T-helper 1 cell treated with Interleukin-12 subunit alpha and Interleukin-12 subunit beta and Interleukin-4 antibody, amounts not matched to agents 30 ng/mL and 1 ng/mL, for 36 hours (primary cell): ENCODE results near the gene UBTD2. TPM values are rescaled to one million over a fixed set of nuclear protein-coding genes. Genes with fewer than 3 reads are reported as not detected.
"Not testable (repeated sequence)": the region's sequence is repeated elsewhere in the genome, so short reads cannot be mapped to it uniquely, and the experiment has no call there.

Source experiments
- intact Hi-C: fragments of 100-400 bp; cut with micrococcal nuclease; formaldehyde crosslinking; loops from one replicate; pipeline ENCODE4 v1.15.1; 2024
- total RNA-seq: library from RNA; stranded (reverse); gene quantifications from 2 replicates; pipeline ENCODE4 v1.2.3, GENCODE V29; 2022

UBTD2 gene
- total RNA-seq, 1 donor from 2014 or later = 6.4 TPM

DNA sequence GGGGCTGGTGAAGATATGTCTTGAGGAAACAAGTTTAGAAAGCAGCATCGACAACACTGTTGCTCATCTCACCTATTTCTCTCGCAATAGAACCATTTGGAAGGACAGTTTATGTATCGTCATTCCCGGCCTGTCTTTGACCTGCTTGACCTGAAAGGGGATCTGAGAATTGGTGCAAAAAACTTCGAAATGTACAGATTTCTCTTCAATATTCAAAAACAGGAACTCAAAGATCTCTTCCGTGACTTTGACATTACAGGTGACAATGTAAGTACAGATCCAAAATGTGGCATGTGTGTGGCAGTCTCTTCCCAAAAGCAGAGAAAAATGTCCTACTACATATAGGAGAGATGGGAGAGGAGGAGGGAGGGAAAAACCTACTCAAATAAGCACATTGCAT, 83.1 kb downstream of the UBTD2 start:
- intact Hi-C loops = no loop called here

DNA sequence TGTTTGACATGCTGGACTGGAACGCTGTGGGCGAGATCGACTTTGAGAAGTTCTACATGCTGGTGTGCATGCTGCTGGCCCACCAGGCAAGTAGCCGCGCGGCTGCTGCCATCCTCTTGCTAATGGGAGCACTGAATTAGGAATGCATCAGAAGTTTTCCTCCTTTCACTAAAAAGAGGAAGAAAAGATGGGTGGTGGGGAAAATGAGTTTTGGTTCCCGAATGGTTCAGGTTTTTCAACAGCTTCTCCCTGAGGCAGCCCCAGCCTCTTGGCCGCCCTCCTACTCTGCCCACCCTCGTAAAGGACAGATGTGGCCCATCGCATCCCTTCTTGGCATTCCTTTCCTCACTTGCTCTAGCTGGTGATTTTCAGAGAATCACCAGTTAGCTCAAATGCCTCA, 84.1 kb downstream of the UBTD2 start:
- intact Hi-C loops = no loop called here

DNA sequence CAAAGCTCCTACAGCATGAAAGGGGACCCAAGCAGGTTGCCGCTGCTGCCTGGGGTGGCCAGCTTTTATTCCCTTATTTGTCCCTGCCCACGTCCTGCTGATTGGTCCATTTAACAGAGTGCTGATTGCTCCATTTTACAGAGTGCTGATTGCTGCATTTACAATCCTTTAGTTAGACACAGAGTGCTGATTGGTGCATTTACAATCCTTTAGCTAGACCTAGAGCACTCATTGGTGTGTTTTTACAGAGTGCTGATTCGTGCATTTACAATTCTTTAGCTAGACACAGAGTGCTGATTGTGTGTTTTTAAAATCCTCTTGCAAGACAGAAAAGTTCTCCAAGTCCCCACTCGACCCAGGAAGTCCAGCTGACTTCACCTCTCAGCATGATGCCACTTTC, 85.8 kb downstream of the UBTD2 start:
- intact Hi-C loops = not testable (repeated sequence)

DNA sequence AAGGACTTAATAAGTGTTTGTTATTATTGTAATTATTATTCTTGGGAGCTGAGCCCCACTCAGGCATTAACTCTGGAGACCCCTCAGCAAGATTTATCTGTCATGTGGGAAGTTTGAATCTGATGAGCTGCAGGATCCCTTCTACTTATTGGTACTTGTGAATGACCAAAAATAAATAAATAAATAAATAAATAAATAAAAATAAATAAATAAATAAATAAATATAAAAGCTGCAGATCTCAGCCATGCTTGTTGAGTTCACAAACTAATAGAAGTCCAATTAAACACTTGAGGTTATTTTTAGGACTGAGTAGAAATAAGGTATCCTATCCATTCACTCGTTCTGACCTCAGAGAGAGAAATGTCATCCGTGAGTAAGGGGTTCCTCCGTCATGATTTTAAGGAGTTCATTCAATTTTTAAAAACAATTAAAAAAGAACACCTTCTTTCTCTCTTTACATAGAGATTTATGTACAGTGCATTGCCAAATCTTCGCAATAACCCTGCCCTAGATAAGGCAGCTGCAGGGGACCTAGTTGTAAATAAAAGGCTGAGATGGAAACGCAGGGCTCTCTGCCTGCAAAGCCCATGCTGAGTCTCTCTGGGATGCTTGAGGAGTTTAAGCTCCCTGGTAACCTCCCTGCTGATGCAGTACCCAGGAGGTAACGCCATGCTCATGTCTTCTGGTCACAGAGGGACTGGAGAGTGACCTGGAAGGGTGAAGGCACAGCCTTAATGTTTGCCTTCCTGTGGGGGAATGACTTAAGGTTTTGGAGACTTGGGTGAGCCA, 88.4 kb downstream of the UBTD2 start:
- intact Hi-C loops = no loop called here

DNA sequence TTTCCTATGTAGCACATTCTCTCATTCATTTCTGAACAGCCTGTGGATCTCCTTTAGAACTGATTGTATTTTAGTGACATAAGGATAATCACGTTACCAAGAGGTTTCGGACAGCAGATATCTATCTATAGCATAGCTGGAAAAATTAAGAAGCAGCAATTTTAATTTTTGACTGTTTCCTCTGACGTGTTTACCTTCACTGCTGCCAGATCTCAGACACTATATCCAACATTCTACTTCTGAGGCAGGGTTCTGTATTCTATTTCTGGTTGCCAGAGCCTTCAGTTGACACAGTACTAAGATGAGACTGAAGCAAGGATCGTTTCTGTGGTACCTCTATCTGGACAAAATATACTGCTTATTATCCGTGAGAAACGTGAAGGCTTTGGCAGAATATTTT, 89.7 kb downstream of the UBTD2 start, which contains the start of gene EFCAB9:
Gene EFCAB9, plus strand, starts transcription at position 301 of the 400 bp plus-strand sequence. Its CDS starts 1 bp downstream, at position 302.
- intact Hi-C loops = no loop called here

DNA sequence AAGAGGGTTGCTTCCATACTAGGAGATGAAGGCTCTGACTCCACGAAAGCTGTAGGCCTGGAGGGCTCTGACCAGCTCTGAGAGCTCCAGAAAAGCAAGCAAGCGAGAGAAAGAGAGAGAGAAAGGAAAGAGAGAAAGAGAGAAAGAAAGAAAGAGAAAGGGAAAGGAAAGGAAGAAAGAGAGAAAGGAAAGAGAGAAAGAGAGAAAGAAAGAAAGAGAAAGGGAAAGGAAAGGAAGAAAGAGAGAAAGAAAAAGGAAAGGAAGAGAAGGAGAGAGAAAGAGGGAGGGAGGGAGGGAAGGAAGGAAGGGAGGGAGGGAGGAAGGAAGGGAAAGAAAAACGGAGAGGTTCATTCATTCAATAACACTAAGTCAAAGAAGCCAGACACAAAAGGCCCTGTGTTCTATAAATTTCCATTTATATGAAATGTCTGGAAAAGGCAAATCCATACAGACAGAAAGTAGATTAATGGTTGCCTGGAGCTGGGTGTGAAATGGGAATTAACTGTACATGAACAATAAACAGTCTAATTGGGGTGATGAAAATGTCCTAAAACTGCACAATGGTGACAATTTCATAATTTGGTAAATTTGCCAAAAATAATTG, 93.8 kb downstream of the UBTD2 start:
- intact Hi-C loops = loop anchor here (2.0 to 10.0 kb wide), 5 partner anchors 768 to 1857 kb away; partner anchors contain the start of genes CREBRF, NPM1, RPL26L1 and STC2

DNA sequence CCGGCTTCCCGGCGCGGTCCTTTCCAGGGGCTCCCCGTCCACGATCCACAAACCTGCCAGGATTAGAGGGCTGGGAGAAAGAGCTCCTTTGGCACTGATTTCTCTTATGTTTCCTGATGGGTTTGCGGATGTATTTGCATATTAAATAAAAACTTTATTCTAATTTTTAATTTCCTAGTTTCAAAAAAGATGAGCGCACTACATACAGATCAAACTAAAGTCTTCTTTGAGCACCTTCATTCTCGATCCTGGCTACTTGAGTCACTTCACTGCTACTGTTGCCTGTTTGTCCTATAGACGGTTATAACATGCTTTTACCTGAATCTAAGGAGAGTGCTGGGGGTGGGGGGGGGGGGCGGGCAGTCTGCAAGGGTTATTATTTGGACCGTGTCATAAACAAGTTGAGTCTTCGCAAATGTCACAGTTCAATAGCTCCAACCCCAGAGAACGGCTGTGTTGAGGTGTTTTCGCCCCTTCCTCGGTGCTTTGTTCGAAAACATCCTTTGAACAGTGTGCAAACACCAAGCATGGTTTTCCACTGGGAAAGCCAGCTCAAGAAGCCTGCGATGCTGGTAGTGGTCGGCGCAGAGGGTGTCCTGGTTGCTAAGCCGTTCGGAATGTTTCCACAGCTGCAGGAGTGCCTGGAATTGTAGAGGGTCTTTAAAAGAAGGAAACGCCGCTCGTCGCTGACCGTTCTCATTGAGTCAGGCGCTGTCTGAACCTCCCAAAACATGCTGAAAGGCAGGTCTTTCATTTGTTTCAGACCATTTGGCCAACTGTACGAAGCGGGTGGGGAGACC, 94.5 kb downstream of the UBTD2 start:
- intact Hi-C loops = loop anchor here (1.0 to 10.0 kb wide), 14 partner anchors 39 to 1857 kb away; partner anchors contain the start of genes CREBRF, FBXW11, NPM1 and RPL26L1

DNA sequence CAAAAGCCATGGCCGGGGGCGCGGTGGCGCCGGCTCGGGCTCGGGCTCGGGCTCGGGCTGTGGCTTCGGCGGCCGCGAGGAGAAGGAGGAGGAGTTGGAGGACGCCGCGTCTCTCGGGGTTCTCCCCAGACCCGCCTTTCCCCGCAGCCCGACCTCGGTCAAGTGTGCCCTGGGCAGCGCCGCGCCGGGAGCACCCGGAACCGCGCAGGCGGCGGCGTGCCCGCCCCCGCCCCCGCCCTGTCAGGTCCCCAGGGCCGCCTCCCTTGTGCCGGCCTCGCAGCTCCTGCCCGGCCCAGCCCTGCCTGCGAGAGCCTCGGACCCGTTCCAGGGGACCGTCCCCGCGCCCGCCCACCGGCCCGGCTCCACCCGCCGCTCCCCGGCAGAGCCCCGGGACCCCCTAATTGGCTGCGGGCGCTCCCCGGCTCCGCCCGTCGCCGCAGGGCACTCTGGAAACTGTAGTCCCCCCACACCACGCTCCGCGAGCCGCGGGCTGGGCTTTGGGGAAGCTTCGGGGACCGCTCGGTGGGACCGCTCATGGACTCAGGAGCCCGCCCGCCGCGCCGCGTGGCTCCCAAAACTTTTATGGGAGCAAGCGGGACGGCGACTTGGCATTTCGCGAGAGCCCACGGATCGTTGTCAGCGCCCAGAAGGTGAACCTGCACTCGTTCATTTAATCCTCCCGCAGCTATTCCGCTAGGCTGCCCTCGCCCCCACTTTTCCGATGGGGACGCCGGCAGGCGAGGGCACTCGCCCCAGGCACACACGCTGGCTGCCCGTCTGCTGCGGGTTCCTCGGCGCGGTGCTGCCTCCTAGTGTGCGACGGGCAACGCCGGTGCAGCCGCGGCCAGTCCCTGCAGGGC, 95.3 kb downstream of the UBTD2 start, which contains the start of gene STK10:
Gene STK10, minus strand, starts transcription at position 192 of the 860 bp plus-strand sequence. Its CDS starts 182 bp downstream, at position 10.
- intact Hi-C loops = loop anchor here (1.0 to 10.0 kb wide), 14 partner anchors 38 to 1856 kb away; partner anchors contain the start of genes CREBRF, FBXW11, NPM1 and RPL26L1

DNA sequence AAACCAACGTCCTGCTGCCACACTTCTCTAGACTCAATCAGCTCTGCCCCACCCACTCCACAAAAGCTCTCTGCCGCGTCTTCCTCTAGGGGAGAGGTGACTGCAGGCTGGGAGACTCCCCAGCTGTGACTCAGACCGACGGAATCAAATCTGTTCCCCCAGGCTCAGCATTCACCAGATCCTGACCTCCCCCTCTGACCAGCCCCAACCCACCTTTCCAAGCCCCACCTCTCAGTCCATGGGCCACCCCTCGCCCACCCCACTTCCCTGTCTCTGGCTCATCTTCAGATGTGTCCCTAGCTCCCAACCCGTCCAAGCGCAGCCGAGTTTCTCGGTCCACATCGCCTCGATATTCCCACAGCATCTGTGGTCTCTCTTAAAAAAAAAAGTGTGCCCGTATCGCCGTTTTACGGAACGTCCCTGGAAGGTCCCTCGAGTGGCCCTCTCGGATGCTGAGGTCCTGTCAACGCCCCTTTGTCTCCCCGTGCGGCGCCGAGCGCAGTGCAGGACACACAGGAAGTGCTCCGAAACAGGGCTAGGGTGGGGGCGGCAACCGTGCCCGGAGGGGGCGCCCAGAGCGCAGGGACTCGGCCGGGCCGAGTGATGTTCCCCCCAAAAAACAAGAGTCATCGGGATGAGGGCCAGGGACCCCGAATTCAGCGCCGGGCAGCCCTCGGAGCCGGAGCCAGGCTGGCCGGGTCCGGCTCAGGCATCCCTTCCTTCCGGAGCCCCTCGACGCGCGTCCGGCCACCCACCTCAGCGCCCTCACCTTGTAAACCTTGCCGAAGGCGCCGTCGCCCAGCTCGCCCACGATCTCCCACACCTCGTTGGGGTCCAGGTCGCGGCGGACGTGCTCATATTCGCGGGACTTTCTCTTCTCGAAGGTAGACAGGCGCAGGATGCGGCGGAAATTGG, 96.2 kb downstream of the UBTD2 start:
- intact Hi-C loops = loop anchor here (1.0 to 10.0 kb wide), 17 partner anchors 8 to 1855 kb away; partner anchors contain the start of genes CREBRF, FBXW11, NPM1 and RPL26L1

DNA sequence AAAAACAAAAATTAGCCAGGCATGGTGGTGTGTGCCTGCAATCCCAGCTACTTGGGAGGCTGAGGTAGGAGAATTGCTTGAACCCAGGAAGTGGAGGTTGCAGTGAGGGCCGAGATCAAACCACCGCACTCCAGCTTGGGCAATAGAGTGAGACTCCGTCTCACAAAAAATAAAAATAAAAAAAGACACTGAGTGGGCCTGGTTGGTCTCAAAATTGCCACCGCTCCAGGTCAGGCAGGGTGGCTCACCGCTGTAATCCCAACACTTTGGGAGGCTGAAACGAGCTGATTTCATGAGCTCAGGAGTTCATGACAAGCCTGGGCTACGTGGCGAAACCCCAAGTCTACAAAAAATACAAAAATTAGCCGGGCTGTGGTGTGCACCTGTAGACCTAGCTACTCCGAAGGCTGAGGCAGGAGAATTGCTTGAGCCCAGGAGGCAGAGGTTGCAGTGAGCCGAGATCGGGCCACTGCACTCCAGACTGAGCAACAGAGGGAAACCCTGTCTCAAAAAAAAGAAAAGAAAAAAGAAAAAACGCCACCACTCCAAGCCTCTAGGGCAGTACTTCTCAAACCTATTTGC, 97.4 kb downstream of the UBTD2 start:
- intact Hi-C loops = loop anchor here (2.0 to 10.0 kb wide), 4 partner anchors 511 to 1854 kb away; partner anchors contain the start of genes RPL26L1 and STC2

DNA sequence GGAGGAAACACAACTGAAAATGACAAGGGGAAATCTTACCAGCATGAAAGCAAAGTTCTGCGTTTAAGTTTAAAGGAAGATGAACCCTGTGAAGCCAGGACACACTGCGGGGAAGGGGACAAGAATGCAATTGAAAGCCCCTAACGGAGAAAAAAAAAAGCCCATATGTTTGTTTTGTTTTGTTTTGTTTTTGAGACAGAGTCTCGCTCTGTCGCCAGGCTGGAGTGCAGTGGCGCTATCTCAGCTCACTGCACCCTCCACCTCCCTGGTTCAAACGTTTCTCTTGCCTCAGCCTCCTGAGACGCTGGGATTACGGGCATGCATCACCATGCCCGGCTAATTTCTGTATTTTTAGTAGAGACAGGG, 98.5 kb downstream of the UBTD2 start:
- intact Hi-C loops = loop anchor here (5.0 to 10.0 kb wide), 3 partner anchors 772 to 1853 kb away; partner anchors contain the start of genes RPL26L1 and STC2

DNA sequence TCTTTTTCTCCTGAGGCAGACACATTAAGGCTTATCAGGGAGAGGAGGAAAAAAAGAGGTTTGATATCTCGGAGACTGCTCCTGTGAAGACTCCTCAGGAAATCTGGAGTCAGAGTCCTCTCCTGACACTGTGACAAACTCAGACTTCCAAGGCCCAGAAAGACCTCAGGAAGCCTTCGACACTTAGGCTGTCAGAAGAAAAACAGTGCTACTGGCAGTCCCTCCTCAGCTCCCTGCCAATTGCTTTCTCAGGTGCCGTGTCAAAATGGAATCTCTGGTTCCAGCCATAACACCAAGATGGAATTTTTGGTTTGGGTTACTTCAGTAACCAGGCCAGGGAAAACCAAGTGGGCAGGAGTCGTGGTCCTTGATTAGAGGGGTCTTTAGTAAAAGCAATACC, 99.7 kb downstream of the UBTD2 start:
- intact Hi-C loops = loop anchor here (10.0 kb wide), 1 partner anchor 1141 kb away; the partner anchor contains the start of gene STC2

DNA sequence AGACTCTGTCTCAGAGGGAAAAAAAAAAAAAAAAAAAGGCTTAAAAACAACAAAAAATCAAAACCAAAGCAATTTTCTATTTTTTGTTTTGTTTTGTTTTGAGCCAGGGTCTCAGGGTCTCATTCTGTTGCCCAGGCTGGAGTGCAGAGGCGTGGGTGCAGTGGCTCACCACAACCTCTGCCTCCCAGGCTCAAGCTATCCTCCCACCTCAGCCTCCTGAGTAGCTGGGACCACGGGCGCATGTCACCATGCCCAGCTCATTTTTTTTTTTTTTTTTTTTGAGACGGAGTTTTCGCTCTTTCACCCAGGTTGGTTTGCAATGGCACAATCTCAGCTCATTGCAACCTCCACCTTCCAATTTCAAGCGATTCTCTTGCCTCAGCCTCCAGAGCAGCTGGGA, 101.3 kb downstream of the UBTD2 start:
- intact Hi-C loops = loop anchor here (10.0 kb wide), 1 partner anchor 1143 kb away; the partner anchor contains the start of gene STC2

DNA sequence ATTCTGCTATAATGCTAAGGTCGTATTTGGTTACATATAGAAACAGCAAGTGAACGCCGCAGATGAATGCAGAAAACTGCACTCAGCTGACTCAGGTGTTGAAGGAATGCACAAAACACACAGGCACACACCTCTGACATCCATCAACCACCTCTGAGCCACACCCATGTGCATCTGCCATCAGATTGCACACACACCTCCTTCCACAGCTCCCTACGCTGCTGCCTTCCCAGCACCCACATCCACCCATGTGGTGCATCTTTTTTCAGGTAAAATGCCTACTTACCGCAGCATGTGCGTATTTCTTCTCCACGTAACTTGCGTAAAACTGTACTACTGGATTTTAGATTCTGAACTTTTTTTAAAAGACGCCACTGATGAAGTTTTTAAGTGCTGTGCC, 102.6 kb downstream of the UBTD2 start:
- intact Hi-C loops = loop anchor here (10.0 kb wide), 1 partner anchor 1144 kb away; the partner anchor contains the start of gene STC2

DNA sequence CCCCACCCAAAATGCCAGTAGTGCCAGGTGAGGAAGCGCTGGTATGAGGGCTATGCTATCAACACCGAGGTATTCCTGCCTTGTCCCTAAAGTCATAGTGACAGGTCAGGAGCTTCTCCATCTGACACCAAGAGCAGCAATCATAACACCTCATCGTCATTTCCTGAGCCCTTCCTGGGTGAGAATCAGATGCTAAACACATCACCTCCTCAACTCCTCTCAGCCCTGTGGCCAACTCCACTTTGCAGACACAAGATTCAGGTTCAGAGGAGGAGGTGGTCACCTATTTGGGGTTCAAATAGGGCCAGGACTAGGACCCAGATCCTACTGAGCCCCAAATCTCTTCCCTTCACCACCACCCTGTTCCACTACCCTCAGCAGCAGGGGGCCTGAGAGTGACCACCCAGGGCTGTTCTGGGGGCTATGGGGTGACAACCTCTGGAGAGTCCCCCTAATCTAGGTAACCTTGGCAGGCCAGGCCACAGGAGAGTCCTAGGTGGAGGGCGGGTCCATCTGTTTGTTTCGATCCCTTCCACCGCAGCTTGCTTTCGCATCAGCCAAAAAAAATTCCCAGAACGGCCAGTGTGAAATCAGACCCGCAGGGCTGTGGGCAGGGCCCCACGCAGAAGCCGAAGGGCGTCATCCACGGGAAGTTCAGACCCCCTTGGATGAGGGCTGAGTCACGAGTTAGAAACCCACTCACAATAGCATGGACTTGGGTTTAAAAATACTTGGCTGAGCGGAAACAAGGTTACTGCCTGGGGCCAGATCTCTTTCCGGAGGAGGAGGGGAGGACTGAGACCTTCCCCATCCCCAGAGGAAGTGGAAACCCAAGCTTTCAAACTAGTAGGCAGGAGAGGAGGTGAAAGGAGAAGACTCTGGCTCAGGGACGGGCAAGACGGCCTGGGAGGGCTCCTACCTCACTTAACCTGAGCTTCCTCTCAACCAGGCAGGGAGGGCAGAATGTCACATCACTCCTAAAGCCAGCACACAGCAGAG, 104.3 kb downstream of the UBTD2 start:
- intact Hi-C loops = loop anchor here (1.0 to 10.0 kb wide), 6 partner anchors 8 to 1904 kb away; partner anchors contain the start of genes ATP6V0E1, BNIP1 and CPEB4

DNA sequence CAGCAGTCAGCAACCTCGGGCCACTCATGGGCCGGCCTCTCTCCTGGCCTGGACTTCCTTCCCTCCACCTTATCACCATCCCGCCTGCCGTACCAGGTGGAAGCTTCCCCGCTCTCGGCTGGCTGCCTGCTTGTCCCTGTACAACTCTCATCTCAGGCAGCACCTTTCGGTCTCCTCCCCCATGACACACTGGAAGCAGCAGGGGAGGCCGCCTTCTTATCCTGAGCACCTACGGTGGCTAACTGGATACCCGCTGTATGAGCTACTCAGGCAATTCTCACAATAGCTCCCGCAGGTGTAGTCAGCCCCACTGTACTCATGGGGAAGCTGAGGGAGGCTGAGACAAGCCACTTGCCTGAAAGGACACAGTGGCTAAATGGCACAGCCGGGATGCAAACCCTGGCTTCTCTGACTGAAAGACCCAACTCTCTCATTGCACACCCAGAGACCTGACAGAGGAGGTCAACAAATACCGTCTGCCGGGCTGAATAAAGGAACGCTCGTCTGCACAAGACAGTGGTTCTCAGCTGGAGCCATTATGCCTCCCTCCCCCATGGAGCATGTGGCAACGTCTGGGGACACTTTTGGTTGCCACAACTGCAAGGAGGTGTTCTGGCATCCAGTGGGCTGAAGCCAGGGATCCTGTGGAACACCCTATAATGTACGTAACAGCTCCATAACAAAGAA, 105.1 kb downstream of the UBTD2 start:
- intact Hi-C loops = loop anchor here (5.0 to 10.0 kb wide), 5 partner anchors 599 to 1904 kb away; partner anchors contain the start of genes ATP6V0E1, BNIP1 and CPEB4
